ENCODE data around the gene XK. TPM values are rescaled to one million over a fixed set of nuclear protein-coding genes. Genes with fewer than 3 reads are reported as not detected.
A peak's percentile ranks its signal among the peaks of the same experiment; 100 is the strongest.
"Not testable (repeated sequence)": the region's sequence is repeated elsewhere in the genome, so short reads cannot be mapped to it uniquely, and the experiment has no call there.

Gene XK
- total RNA-seq, 1 donor from 2014 or later = 1.3 TPM

DNA sequence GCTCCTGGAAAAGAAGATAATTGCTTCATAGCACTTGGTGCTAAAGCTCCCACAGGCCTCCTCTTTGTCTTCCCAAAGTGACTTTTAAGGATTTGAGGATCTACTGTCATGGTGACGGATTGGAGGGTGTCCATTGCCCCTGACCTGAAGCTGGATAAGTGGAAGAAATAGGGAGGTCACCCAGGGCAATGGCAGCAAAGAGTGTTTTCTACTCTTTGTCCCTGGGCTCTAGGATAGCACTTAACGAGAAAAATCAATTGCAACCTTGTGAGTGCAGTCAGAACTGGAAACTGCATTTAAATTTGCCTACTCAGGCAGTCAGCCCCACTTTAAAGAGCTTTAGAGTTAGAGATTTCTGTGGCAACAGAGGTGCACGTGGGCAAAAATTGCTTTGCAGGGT lies 43.7 kb upstream of the XK start:
- H3K27ac ChIP-seq = no peak overlapping the region
- no peaks in the 10 kb centered on the region for H3K36me3 ChIP-seq
- no peak overlapping the region for H2AFZ ChIP-seq (replicated peaks)
- Mint-ChIP-seq H3K27me3 (ENCODE audit: insufficient read depth, low read depth) (peaks cover 3% of the 10 kb centered on the region), H3K36me3 (no peaks in the 10 kb centered on the region), H3K9me3 (no peaks in the 10 kb centered on the region), H3K27ac (no peak overlapping the region), H3K4me3 (no peak overlapping the region), H3K4me1 (peaks cover 3% of the 10 kb centered on the region)
- no peaks in the 10 kb centered on the region for H3K9me3 ChIP-seq (ENCODE audit: low read depth)
- TF ChIP-seq EZH2phosphoT487 (IDR thresholded peaks at IDR 0.05) = no peak
- TF ChIP-seq EZH2 (IDR thresholded peaks at IDR 0.05) = no peak
- no peak for TF ChIP-seq CTCF (IDR thresholded peaks at IDR 0.05)
- H3F3A ChIP-seq (ENCODE audit: low read depth) = no peaks in the 10 kb centered on the region
- no peaks in the 10 kb centered on the region for H3K4me1 ChIP-seq
- no peak overlapping the region for H3K4me3 ChIP-seq
- no peak overlapping the region for H3K9ac ChIP-seq
- no peaks in the 10 kb centered on the region for H3K79me2 ChIP-seq (ENCODE audit: low read depth)
- no peak overlapping the region for H3K4me2 ChIP-seq
- H3K27me3 ChIP-seq = no peaks in the 10 kb centered on the region
- no peaks in the 10 kb centered on the region for H4K20me1 ChIP-seq (ENCODE audit: low read depth)
- no peak for DNase-seq (ENCODE audit: low spot score)

DNA sequence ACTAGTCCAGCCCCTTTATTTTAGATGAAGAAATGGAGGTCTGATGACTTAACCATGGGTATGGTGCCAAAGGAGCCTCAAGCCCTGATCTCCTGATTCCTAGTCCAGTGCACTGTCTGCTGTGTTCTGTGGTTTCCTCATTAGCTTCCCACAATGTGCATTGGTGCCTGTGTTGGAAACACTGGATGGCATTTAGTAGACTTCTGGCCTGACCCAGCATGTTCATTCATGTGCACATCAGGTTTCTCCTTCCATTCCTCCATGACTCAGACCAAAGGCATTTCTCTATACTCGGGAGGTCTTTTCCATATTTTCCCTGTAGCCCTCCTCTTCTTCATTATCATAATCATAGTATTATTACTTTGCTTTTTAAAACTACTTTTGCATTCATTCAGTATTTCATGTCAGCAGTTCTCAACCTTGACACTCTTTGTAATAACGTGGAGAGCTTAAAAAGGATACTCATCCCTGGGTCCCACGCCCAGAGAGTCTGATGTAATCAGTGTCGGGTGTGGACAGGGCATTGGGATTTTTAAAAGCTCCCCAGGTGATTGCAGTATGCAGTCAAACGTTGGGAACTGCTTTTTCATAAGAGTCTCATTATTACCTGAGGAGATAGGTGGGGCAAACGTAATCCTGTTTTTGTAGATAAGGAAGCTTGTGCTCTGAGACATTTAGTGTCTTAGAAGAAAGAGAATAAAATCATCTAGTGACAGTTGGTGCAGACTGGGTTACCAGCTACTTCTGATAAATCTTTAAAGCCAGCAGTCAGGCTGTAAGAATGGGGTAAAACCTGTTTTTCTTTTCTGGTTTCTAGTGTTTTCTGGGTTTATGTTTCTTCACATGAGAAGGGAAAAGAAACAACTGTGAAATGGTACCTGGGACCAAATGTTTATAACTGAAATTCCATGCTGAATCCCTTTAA lies 40.9 kb upstream of the XK start:
- Histone ChIP-seq H3F3A (ENCODE audit: low read depth) (no peaks in the 10 kb centered on the region), H4K20me1 (ENCODE audit: low read depth) (no peaks in the 10 kb centered on the region), H3K9ac (no peak overlapping the region), H3K36me3 (no peaks in the 10 kb centered on the region), H3K9me3 (ENCODE audit: low read depth) (no peaks in the 10 kb centered on the region), H3K4me1 (no peaks in the 10 kb centered on the region), H3K27me3 (no peaks in the 10 kb centered on the region), H2AFZ (replicated peaks) (no peak overlapping the region), H3K79me2 (ENCODE audit: low read depth) (no peaks in the 10 kb centered on the region), H3K4me3 (no peak overlapping the region), H3K4me2 (no peak overlapping the region), H3K27ac (no peak overlapping the region)
- Mint-ChIP-seq H3K4me1 (peaks cover 3% of the 10 kb centered on the region), H3K27ac (no peak overlapping the region), H3K4me3 (no peak overlapping the region), H3K27me3 (ENCODE audit: insufficient read depth, low read depth) (no peaks in the 10 kb centered on the region), H3K36me3 (no peaks in the 10 kb centered on the region), H3K9me3 (no peaks in the 10 kb centered on the region)
- TF ChIP-seq EZH2phosphoT487 (IDR thresholded peaks at IDR 0.05) = no peak
- no peak for DNase-seq (ENCODE audit: low spot score)

DNA sequence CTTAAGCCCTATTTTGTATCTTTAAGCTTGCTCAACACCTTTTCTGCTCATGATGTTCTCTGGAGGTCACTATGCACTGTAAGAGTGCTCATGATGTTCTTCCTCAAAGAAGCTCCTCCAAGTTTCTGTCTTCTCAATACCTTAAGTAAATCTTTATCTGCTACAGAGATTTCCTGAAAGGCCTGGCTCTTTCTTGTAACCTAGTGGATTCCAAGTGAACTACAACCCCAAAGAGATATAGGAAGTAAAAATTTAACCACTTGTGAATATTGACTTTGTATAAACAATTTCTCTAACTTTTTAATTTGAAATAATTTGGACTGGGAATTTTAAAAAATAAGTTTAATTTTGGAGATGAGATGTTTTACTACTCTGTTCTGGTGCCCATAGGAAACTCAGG lies 39.3 kb upstream of the XK start:
- Histone ChIP-seq H3K9ac (no peak overlapping the region), H3K36me3 (no peaks in the 10 kb centered on the region), H3K79me2 (ENCODE audit: low read depth) (no peaks in the 10 kb centered on the region), H4K20me1 (ENCODE audit: low read depth) (no peaks in the 10 kb centered on the region), H2AFZ (replicated peaks) (no peak overlapping the region), H3K4me1 (no peaks in the 10 kb centered on the region), H3K9me3 (ENCODE audit: low read depth) (no peaks in the 10 kb centered on the region), H3K4me2 (no peak overlapping the region), H3K4me3 (no peak overlapping the region), H3F3A (ENCODE audit: low read depth) (no peaks in the 10 kb centered on the region), H3K27ac (no peak overlapping the region), H3K27me3 (no peaks in the 10 kb centered on the region)
- TF ChIP-seq EZH2phosphoT487 (IDR thresholded peaks at IDR 0.05) (no peak), EZH2 (IDR thresholded peaks at IDR 0.05) (no peak), CTCF (IDR thresholded peaks at IDR 0.05) (peak; percentile 30)
- no peak for DNase-seq (ENCODE audit: low spot score)
- no peak overlapping the region for H3K4me3 Mint-ChIP-seq
- H3K4me1 Mint-ChIP-seq = peaks cover 3% of the 10 kb centered on the region
- H3K36me3 Mint-ChIP-seq = no peaks in the 10 kb centered on the region
- H3K27ac Mint-ChIP-seq = no peak overlapping the region
- no peaks in the 10 kb centered on the region for H3K9me3 Mint-ChIP-seq
- H3K27me3 Mint-ChIP-seq (ENCODE audit: insufficient read depth, low read depth) = no peaks in the 10 kb centered on the region

DNA sequence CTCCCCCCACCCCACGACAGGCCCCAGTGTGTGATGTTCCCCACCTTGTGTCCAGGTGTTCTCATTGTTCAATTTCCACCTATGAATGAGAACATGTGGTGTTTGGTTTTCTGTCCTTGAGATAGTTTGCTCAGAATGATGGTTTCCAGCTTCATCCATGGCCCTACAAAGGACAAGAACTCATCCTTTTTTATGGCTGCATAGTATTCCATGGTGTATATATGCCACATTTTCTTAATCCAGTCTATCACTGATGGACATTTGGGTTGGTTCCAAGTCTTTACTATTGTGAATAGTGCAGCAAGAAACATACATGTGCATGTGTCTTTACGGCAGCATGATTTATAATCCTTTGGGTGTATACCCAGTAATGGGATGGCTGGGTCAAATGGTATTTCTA lies 34.7 kb upstream of the XK start:
- not testable (repeated sequence) for H3K4me3 ChIP-seq; H3K4me1 ChIP-seq; H3K27ac ChIP-seq; H3K27ac Mint-ChIP-seq; H3K4me1 Mint-ChIP-seq; DNase-seq (ENCODE audit: low spot score); H3K36me3 Mint-ChIP-seq; H3K9me3 Mint-ChIP-seq; H3K4me2 ChIP-seq; H3K9me3 ChIP-seq (ENCODE audit: low read depth); H4K20me1 ChIP-seq (ENCODE audit: low read depth); H3K4me3 Mint-ChIP-seq; H2AFZ ChIP-seq (replicated peaks); H3K27me3 ChIP-seq; H3K79me2 ChIP-seq (ENCODE audit: low read depth); H3K9ac ChIP-seq; H3K27me3 Mint-ChIP-seq (ENCODE audit: insufficient read depth, low read depth); H3F3A ChIP-seq (ENCODE audit: low read depth); H3K36me3 ChIP-seq

All from neural progenitor cell (in vitro differentiated cells).